PFSK-1 (cell line): Measurements from ENCODE around the gene ZC3H4.

ENCODE experiments used
- FOXP2 ChIP-seq: optimal IDR thresholded peaks from 2 replicates; pipeline ENCODE3; 2011; ENCODE audit warnings: borderline replicate concordance, control low read depth, inconsistent platforms; ENCODE audit not compliant: insufficient read depth; ENCODE audit errors: extremely low read length, extremely low read depth
- POLR2AphosphoS5 ChIP-seq: IDR thresholded peaks from 2 replicates; pipeline ENCODE4 v1.6.1; 2012; ENCODE audit warnings: low read depth, mild to moderate bottlenecking, control low read depth, low read length, moderate library complexity
- REST ChIP-seq, 2 experiments: IDR thresholded peaks; 2 replicates each; pipeline versions ENCODE4 v1.6.1 to v1.8.0; 2011 to 2012; ENCODE audit warnings: low read depth in 2 of 2, low read length in 2 of 2, control low read depth in 1 of 2, inconsistent platforms in 1 of 2, mild to moderate bottlenecking in 1 of 2, moderate library complexity in 1 of 2; ENCODE audit not compliant: insufficient read depth in 1 of 2
- SIN3A ChIP-seq: IDR thresholded peaks from 2 replicates; pipeline ENCODE4 v1.6.1; 2012; ENCODE audit warnings: mild to moderate bottlenecking, low read length, moderate library complexity, borderline replicate concordance; ENCODE audit not compliant: insufficient read depth
- TAF1 ChIP-seq: IDR thresholded peaks from 2 replicates; pipeline ENCODE4 v1.6.1; 2012; ENCODE audit warnings: low read length, control low read depth, borderline replicate concordance; ENCODE audit not compliant: insufficient read depth

ZC3H4 gene

GRCh38 chr19:47098608-47099007, 15.0 kb downstream of the ZC3H4 start:
- TF ChIP-seq SIN3A (no peak), TAF1 (no peak), POLR2AphosphoS5 (no peak), FOXP2 (no peak)

- TF ChIP-seq REST (IDR thresholded peaks at IDR 0.05; ENCODE audit: insufficient read depth in 1 of 2, low read depth in 2 of 2, low read length in 2 of 2) (no peak), SIN3A (no peak), POLR2AphosphoS5 (no peak), FOXP2 (no peak), TAF1 (no peak)
Observed at GRCh38 chr19:47097396-47098201, 16.0 kb downstream of the ZC3H4 start.

GRCh38 chr19:47096721-47097120, 16.9 kb downstream of the ZC3H4 start:
- TF ChIP-seq REST (IDR thresholded peaks at IDR 0.05; ENCODE audit: insufficient read depth in 1 of 2, low read depth in 2 of 2, low read length in 2 of 2), result no peak
- TF ChIP-seq FOXP2, result no peak
- no peak for TF ChIP-seq POLR2AphosphoS5
- no peak for TF ChIP-seq TAF1
- TF ChIP-seq SIN3A, result no peak

- TF ChIP-seq SIN3A (no peak), POLR2AphosphoS5 (no peak), TAF1 (no peak), REST (IDR thresholded peaks at IDR 0.05; ENCODE audit: insufficient read depth in 1 of 2, low read depth in 2 of 2, low read length in 2 of 2) (no peak), FOXP2 (no peak)
Observed at GRCh38 chr19:47096100-47096704, 17.4 kb downstream of the ZC3H4 start.

- TF ChIP-seq REST (IDR thresholded peaks at IDR 0.05; ENCODE audit: insufficient read depth in 1 of 2, low read depth in 2 of 2, low read length in 2 of 2), result no peak
- no peak for TF ChIP-seq TAF1
- TF ChIP-seq FOXP2, result no peak
- no peak for TF ChIP-seq POLR2AphosphoS5
- no peak for TF ChIP-seq SIN3A
Observed at GRCh38 chr19:47095476-47096099, 18.0 kb downstream of the ZC3H4 start.
